Trophoblast cell (in vitro differentiated cells and primary cell): ENCODE results near the gene ADCY3.

Experiments used
- DNase-seq, 2 donors: peaks; one replicate each; pipeline ENCODE4 v3.0.0-alpha.2; 2016
- H2AFZ ChIP-seq: 2 replicates; pipeline ENCODE4 v1.6.1; 2013; ENCODE audit warnings: low read length, moderate library complexity, mild to moderate bottlenecking; ENCODE audit not compliant: insufficient read depth, poor library complexity
- H2AK5ac ChIP-seq: 2 replicates; pipeline ENCODE4 v1.6.1; 2013; ENCODE audit warnings: mild to moderate bottlenecking, low read length
- H2BK120ac ChIP-seq: 2 replicates; pipeline ENCODE4 v1.6.1; 2013; ENCODE audit warnings: low read length, mild to moderate bottlenecking, moderate library complexity; ENCODE audit not compliant: insufficient read depth, poor library complexity
- H2BK12ac ChIP-seq: 2 replicates; pipeline ENCODE4 v1.6.1; 2013; ENCODE audit warnings: mild to moderate bottlenecking, low read length, moderate library complexity
- H2BK5ac ChIP-seq: 2 replicates; pipeline ENCODE4 v1.6.1; 2013; ENCODE audit warnings: low read length, low read depth, moderate library complexity, mild to moderate bottlenecking; ENCODE audit not compliant: poor library complexity
- H3K14ac ChIP-seq: 2 replicates; pipeline ENCODE4 v1.6.1; 2013; ENCODE audit warnings: mild to moderate bottlenecking, low read length
- H3K18ac ChIP-seq: 2 replicates; pipeline ENCODE4 v1.6.1; 2013; ENCODE audit warnings: mild to moderate bottlenecking, low read length
- H3K23ac ChIP-seq: 2 replicates; pipeline ENCODE4 v1.6.1; 2013; ENCODE audit warnings: low read length
- H3K27ac ChIP-seq: 2 replicates; pipeline ENCODE4 v1.5.1; 2013; ENCODE audit warnings: low read depth, mild to moderate bottlenecking, inconsistent platforms, low read length, moderate library complexity
- H3K27me3 ChIP-seq: 2 replicates; pipeline ENCODE4 v1.6.1; 2013; ENCODE audit warnings: inconsistent platforms, mild to moderate bottlenecking, low read length, moderate library complexity; ENCODE audit not compliant: insufficient read depth
- H3K36me3 ChIP-seq, 2 experiments: 1 replicate in 1 of 2; 2 replicates in 1 of 2; pipeline ENCODE4 v1.6.1; 2013; ENCODE audit warnings: low read length in 2 of 2, mild to moderate bottlenecking in 2 of 2, moderate library complexity in 1 of 2; ENCODE audit not compliant: insufficient read depth in 2 of 2, control insufficient read depth in 1 of 2
- H3K4ac ChIP-seq: 2 replicates; pipeline ENCODE4 v1.6.1; 2013; ENCODE audit warnings: low read depth, mild to moderate bottlenecking, low read length, moderate library complexity
- H3K4me1 ChIP-seq, 2 experiments: 1 replicate in 1 of 2; 2 replicates in 1 of 2; pipeline ENCODE4 v1.6.1; 2013; ENCODE audit warnings: low read length in 2 of 2, mild to moderate bottlenecking in 2 of 2, moderate library complexity in 1 of 2; ENCODE audit not compliant: insufficient read depth in 2 of 2, control insufficient read depth in 1 of 2
- H3K4me2 ChIP-seq: 2 replicates; pipeline ENCODE4 v1.6.1; 2013; ENCODE audit warnings: inconsistent platforms, mild to moderate bottlenecking, low read length, moderate library complexity
- H3K4me3 ChIP-seq: 2 replicates; pipeline ENCODE4 v1.5.1; 2013; ENCODE audit warnings: mild to moderate bottlenecking, low read depth, low read length, inconsistent platforms
- H3K79me1 ChIP-seq: one replicate; pipeline ENCODE4 v1.6.1; 2013; ENCODE audit warnings: low read length
- H3K79me2 ChIP-seq: 2 replicates; pipeline ENCODE4 v1.6.1; 2013; ENCODE audit warnings: low read length, mild to moderate bottlenecking; ENCODE audit not compliant: control insufficient read depth, insufficient read depth, poor library complexity
- H3K9ac ChIP-seq: 2 replicates; pipeline ENCODE4 v1.6.1; 2013; ENCODE audit warnings: mild to moderate bottlenecking, low read length
- H3K9me3 ChIP-seq: 2 replicates; pipeline ENCODE4 v1.6.1; 2013; ENCODE audit warnings: low read depth, mild to moderate bottlenecking, control low read depth, inconsistent platforms, low read length; ENCODE audit not compliant: insufficient read depth
- H4K12ac ChIP-seq: 2 replicates; pipeline ENCODE4 v1.6.1; 2013; ENCODE audit warnings: low read depth, mild to moderate bottlenecking, low read length, moderate library complexity
- H4K8ac ChIP-seq: 2 replicates; pipeline ENCODE4 v1.6.1; 2013; ENCODE audit warnings: low read depth, mild to moderate bottlenecking, low read length, moderate library complexity
- H4K91ac ChIP-seq: one replicate; pipeline ENCODE4 v1.6.1; 2013; ENCODE audit warnings: low read depth, mild to moderate bottlenecking, low read length, moderate library complexity
- WGBS: extraction: QIAGEN DNeasy Blood & Tissue Kit; methylation state at CpG from one replicate; pipeline ENCODE4 v1.1.7; 2013; ENCODE audit warnings: missing lambda C conversion rate; ENCODE audit not compliant: insufficient read length, insufficient coverage; ENCODE audit errors: extremely low coverage; 5-methylcytosine and 5-hydroxymethylcytosine counted together

The ADCY3 gene

GRCh38 chr2:24909555-24910177, 10.4 kb downstream of the ADCY3 start:
- Histone ChIP-seq H3K9ac (no peak overlapping the region), H4K12ac (no peak overlapping the region), H3K27me3 (no peaks in the 10 kb centered on the region), H3K27ac (no peak overlapping the region), H2BK12ac (no peak overlapping the region), H4K91ac (no peak overlapping the region), H2BK5ac (no peak overlapping the region), H3K79me1 (no peaks in the 10 kb centered on the region), H3K4me1 (no peaks in the 10 kb centered on the region), H3K4me3 (no peak overlapping the region), H2BK120ac (no peak overlapping the region), H4K8ac (no peak overlapping the region), H3K23ac (no peak overlapping the region), H2AFZ (no peak overlapping the region), H2AK5ac (no peak overlapping the region), H3K36me3 (no peaks in the 10 kb centered on the region), H3K4me2 (no peak overlapping the region), H3K14ac (no peak overlapping the region), H3K9me3 (peaks cover 6% of the 10 kb centered on the region), H3K18ac (no peak overlapping the region), H3K4ac (no peak overlapping the region), H3K79me2 (no peaks in the 10 kb centered on the region)
- no CpG with 5 or more reads among the region's 5 CpGs for WGBS
- DNase-seq = no peak

GRCh38 chr2:24908461-24908901, 11.6 kb downstream of the ADCY3 start:
- Histone ChIP-seq H2AFZ (no peak overlapping the region), H3K14ac (no peak overlapping the region), H2BK5ac (no peak overlapping the region), H3K79me2 (no peaks in the 10 kb centered on the region), H4K12ac (no peak overlapping the region), H3K9ac (no peak overlapping the region), H4K91ac (no peak overlapping the region), H3K4me1 (no peaks in the 10 kb centered on the region), H3K4me3 (no peak overlapping the region), H2AK5ac (no peak overlapping the region), H3K23ac (no peak overlapping the region), H4K8ac (no peak overlapping the region), H2BK12ac (no peak overlapping the region), H3K9me3 (peaks cover 3% of the 10 kb centered on the region), H3K36me3 (no peaks in the 10 kb centered on the region), H3K4me2 (no peak overlapping the region), H3K27ac (no peak overlapping the region), H3K18ac (no peak overlapping the region), H3K4ac (no peak overlapping the region), H3K79me1 (no peaks in the 10 kb centered on the region), H3K27me3 (no peaks in the 10 kb centered on the region), H2BK120ac (no peak overlapping the region)
- WGBS = no CpG with 5 or more reads among the region's 8 CpGs
- DNase-seq = no peak

- no peak overlapping the region for H3K27ac ChIP-seq
- no peak overlapping the region for H2BK120ac ChIP-seq
- H4K8ac ChIP-seq = no peak overlapping the region
- DNase-seq = peak in 1 of 2 donors; percentile 7
- H3K23ac ChIP-seq = no peak overlapping the region
- H3K4me1 ChIP-seq = no peaks in the 10 kb centered on the region
- no peaks in the 10 kb centered on the region for H3K27me3 ChIP-seq
- H3K79me2 ChIP-seq = no peaks in the 10 kb centered on the region
- no peaks in the 10 kb centered on the region for H3K79me1 ChIP-seq
- H4K91ac ChIP-seq = no peak overlapping the region
- H2BK12ac ChIP-seq = no peak overlapping the region
- H3K36me3 ChIP-seq = no peaks in the 10 kb centered on the region
- H3K9me3 ChIP-seq = no peaks in the 10 kb centered on the region
- H2AFZ ChIP-seq = no peak overlapping the region
- no peak overlapping the region for H3K18ac ChIP-seq
- H3K4me2 ChIP-seq = no peak overlapping the region
- WGBS = no CpG with 5 or more reads among the region's 5 CpGs
- no peak overlapping the region for H2BK5ac ChIP-seq
- no peak overlapping the region for H2AK5ac ChIP-seq
- no peak overlapping the region for H3K4ac ChIP-seq
- H4K12ac ChIP-seq = no peak overlapping the region
- no peak overlapping the region for H3K9ac ChIP-seq
- no peak overlapping the region for H3K14ac ChIP-seq
- no peak overlapping the region for H3K4me3 ChIP-seq
Measured at GRCh38 chr2:24907116-24907515, 12.9 kb downstream of the ADCY3 start.

GRCh38 chr2:24906466-24906865, 13.6 kb downstream of the ADCY3 start:
- no peak overlapping the region for H2AFZ ChIP-seq
- no peaks in the 10 kb centered on the region for H3K79me1 ChIP-seq
- H3K4me2 ChIP-seq = no peak overlapping the region
- no peak overlapping the region for H4K12ac ChIP-seq
- no peak overlapping the region for H3K27ac ChIP-seq
- H3K9ac ChIP-seq = no peak overlapping the region
- no peak overlapping the region for H3K18ac ChIP-seq
- H3K9me3 ChIP-seq = no peaks in the 10 kb centered on the region
- no peaks in the 10 kb centered on the region for H3K36me3 ChIP-seq
- WGBS = no CpG with 5 or more reads among the region's 6 CpGs
- H3K27me3 ChIP-seq = no peaks in the 10 kb centered on the region
- no peak overlapping the region for H3K4me3 ChIP-seq
- no peak overlapping the region for H2BK5ac ChIP-seq
- DNase-seq = no peak
- H3K4me1 ChIP-seq = no peaks in the 10 kb centered on the region
- no peak overlapping the region for H2BK120ac ChIP-seq
- no peak overlapping the region for H2AK5ac ChIP-seq
- no peak overlapping the region for H3K14ac ChIP-seq
- no peak overlapping the region for H3K4ac ChIP-seq
- no peaks in the 10 kb centered on the region for H3K79me2 ChIP-seq
- H4K8ac ChIP-seq = no peak overlapping the region
- H2BK12ac ChIP-seq = no peak overlapping the region
- no peak overlapping the region for H3K23ac ChIP-seq
- H4K91ac ChIP-seq = no peak overlapping the region
